SH-SY5Y (cell line): ENCODE results near the gene CENPX.

Source experiments
- GATA2 ChIP-seq: IDR thresholded peaks from 2 replicates; pipeline ENCODE4 v1.6.1; 2011; ENCODE audit warnings: mild to moderate bottlenecking, low read depth, low read length
- GATA3 ChIP-seq: IDR thresholded peaks from 2 replicates; pipeline ENCODE4 v1.6.1; 2011; ENCODE audit warnings: low read depth, mild to moderate bottlenecking, low read length, moderate library complexity

CENPX gene

DNA sequence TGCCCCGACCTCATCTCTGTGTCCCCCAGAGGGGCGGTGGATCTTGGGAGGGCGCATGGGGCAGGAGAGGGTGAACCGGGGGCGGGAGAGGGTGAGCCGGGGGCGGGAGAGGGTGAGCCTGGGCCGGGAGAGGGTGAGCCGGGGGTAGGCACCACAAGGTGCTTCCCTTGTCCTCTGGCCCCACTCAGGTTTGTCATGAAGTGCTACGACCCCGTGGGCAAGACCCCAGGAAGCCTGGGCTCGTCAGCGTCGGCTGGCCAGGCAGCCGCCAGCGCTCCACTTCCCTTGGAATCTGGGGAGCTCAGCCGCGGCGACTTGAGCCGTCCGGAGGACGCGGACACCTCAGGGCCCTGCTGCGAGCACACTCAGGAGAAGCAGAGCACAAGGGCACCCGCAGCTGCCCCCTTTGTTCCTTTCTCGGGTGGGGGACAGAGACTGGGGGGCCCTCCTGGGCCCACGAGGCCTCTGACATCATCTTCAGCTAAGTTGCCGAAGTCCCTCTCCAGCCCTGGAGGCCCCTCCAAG lies 26.4 kb downstream of the CENPX start:
- no peak for TF ChIP-seq GATA3
- no peak for TF ChIP-seq GATA2

GRCh38 chr17:81995463-81996231 lies 27.0 kb downstream of the CENPX start:
- TF ChIP-seq GATA2: no peak

- no peak for TF ChIP-seq GATA2
- TF ChIP-seq GATA3: no peak
Observed at GRCh38 chr17:81994593-81995462, 27.9 kb downstream of the CENPX start.

DNA sequence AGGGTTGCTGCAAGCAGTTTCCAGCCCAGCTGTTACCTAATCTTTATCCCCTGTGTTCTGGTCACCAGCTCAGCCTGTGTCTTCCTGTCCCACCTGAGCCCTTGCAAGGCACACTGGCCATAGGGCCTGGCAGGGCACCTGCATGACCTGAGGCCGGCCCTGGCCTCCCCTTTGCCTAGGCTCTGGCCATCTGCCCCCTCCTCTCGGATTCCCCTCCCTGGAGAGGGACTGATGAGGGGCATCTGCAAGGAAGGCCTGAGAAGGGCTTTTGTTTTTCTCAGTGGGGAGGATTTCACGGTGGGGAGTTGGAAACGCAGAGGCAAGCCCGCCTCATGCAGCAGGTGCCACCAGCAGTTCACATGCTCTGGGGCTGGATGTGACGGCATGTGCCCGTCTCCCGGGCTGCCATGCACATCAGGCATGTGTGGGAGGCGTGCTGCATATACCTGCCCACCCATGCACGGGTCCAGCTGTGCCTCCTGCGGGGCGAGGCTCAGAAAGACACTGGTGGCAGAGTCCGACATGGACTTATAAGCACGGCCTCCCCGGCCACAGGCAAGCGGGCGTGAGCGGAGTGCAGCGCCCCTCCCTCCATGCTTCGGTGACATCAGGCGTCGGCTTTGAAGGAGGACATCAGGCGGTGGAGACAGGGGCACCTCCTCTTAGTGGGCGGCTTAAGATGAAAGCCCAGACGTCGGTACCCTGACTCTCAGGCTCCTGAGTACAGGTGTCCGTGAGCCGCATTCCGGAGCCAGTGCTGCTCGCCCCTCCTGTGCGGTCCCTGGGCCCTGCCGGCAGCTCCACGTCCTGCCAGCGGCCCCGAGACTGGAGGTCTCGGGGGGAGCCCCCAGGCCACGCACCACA lies 28.7 kb downstream of the CENPX start:
- TF ChIP-seq GATA2 (no peak), GATA3 (no peak)

DNA sequence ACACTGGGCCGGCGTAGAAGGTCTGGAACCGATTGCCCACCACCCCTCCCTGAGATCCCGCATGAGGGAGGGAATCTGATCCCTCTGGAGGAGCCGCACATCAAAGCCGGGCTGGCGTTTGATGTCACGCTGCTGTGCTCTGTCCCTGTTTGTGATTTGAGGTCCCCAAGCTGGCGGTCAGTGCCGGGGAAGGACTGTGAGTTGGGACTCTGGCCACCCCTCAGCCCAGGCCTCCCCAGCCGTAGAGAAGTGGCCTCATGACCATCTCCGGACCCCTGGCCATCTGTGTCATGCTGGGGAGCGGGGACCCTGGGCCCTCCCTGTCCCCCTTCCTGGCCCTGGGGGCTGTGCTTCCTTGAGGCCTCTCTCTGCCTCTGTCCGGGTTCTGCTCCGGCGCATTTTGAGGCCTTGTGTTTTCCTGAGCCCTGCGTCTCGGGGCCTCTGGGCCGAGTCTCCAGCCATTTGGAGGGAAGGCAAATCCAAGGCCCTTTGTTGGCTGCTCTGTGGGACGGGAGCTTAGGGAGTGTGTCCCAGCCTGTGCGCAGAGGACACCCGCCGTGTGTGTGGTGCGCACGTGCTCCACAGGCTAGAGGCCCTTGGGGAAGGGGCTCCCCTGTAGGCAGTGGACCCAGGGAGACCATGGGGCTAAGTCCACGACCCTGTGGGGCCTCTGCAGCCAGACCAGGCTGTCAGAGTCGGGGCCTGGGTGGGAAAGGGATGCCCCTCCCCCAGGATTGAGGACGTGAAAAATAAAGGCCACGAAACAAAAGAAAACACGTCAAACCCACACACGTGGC lies 30.2 kb downstream of the CENPX start:
- TF ChIP-seq GATA3 (no peak), GATA2 (no peak)

DNA sequence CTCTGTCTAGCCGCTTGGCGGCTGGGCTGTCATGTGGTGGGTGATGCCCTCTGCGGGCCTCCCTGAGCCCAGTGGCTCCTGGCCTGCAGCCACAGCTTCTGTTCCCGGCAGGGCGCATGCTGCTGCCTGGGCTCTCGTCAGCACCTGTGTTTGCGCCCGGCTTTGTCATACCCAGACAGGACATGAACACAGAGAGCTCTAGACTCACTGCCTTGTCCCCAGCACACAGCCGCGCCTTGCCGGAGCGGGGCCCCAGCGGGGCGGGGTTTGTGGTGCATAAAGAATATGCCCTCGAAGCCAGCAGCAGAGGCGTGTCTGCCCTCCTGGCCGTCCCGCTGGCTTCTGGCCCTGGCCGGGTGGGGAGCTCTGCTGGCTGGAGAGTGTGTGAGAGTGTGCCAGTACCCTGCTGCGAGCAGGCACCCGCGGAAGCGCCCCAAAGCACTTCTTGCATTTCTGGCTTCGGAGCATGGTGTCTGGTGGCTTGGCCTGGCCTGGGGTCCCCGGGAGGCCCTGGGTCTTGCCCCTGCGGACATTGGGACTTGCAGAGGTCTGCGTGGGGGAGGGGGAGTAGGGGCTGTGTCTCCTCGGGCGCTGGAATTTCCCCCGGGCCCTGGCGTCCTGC lies 30.9 kb downstream of the CENPX start:
- TF ChIP-seq GATA2 (no peak), GATA3 (no peak)

GRCh38 chr17:81990836-81991683 lies 31.6 kb downstream of the CENPX start:
- no peak for TF ChIP-seq GATA2
- no peak for TF ChIP-seq GATA3

DNA sequence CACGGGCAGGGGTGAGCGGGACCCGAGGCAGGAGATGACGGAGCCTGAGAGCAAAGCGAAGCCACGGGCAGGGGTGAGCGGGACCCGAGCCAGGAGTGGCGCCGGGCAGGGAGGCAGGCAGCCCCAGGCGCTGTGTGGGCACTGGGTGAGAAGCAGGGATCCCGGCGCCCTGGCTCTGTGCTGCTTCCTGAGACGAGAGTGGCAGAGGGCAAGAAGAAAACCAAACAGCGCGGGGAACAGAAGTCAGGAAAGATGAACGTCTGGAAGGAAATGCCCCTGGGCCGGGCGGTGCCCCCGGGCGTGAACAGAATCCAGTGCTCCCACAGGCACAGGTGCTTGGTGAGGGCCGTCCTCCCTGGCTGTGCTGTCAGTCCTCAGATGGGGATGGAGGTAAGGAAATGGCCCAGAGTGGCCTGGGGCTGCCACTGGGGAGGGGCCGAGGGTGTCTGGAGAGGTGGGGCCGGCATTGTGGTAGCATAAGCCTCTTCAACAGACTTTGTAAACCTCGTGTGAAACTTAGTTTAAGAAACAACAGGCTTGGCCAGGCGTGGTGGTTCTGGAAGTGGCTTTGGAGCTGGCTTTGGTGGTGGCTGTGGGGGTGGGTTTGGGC lies 35.4 kb downstream of the CENPX start:
- TF ChIP-seq GATA2 (no peak), GATA3 (no peak)

- TF ChIP-seq GATA2 (no peak), GATA3 (no peak)
Observed at GRCh38 chr17:81986606-81987005, 36.1 kb downstream of the CENPX start.

- TF ChIP-seq GATA2 (no peak), GATA3 (no peak)
Observed at GRCh38 chr17:81984773-81985410, 37.8 kb downstream of the CENPX start.
